MM.1S (cell line): ENCODE results near the gene EGLN1.

Source experiments
- DNase-seq: peaks from one replicate; pipeline ENCODE4 v3.0.0-alpha.2; 2015
- H2AFZ ChIP-seq: fragments of 300-600 bp; sonication (generic); 2 replicates; pipeline ENCODE4 v1.6.0; 2016; ENCODE audit warnings: antibody characterized with exemption, low read length
- H3F3A ChIP-seq: fragments of 300-600 bp; sonication (generic); 2 replicates; pipeline ENCODE4 v1.6.1; 2016; ENCODE audit warnings: mild to moderate bottlenecking, antibody characterized with exemption, low read length, moderate library complexity, mixed read lengths; ENCODE audit not compliant: insufficient read depth
- H3K27ac ChIP-seq: fragments of 300-600 bp; sonication (generic); 2 replicates; pipeline ENCODE4 v1.5.1; 2016; ENCODE audit warnings: mild to moderate bottlenecking, low read length
- H3K27me3 ChIP-seq: fragments of 300-600 bp; sonication (generic); replicated peaks from 2 replicates; pipeline ENCODE4 v1.6.0; 2016; ENCODE audit warnings: low read length; ENCODE audit not compliant: insufficient read depth
- H3K36me3 ChIP-seq: fragments of 300-600 bp; sonication (generic); replicated peaks from 2 replicates; pipeline ENCODE4 v1.6.1; 2016; ENCODE audit warnings: mild to moderate bottlenecking, low read length, mixed read lengths; ENCODE audit not compliant: insufficient read depth
- H3K4me1 ChIP-seq: fragments of 300-600 bp; sonication (generic); 2 replicates; pipeline ENCODE4 v1.6.1; 2016; ENCODE audit warnings: low read length, mixed read lengths
- H3K4me2 ChIP-seq: fragments of 300-600 bp; sonication (generic); 2 replicates; pipeline ENCODE4 v1.6.0; 2016; ENCODE audit warnings: low read depth, low read length
- H3K4me3 ChIP-seq: fragments of 300-600 bp; sonication (generic); 2 replicates; pipeline ENCODE4 v1.5.1; 2016; ENCODE audit warnings: low read length, mixed read lengths
- H3K79me2 ChIP-seq: fragments of 300-600 bp; sonication (generic); 2 replicates; pipeline ENCODE4 v1.6.1; 2016; ENCODE audit warnings: mixed run types, low read length, mixed read lengths
- H3K9ac ChIP-seq: fragments of 300-600 bp; sonication (generic); 2 replicates; pipeline ENCODE4 v1.6.1; 2016; ENCODE audit warnings: low read length, mixed read lengths
- H3K9me2 ChIP-seq: fragments of 300-600 bp; sonication (generic); replicated peaks from 2 replicates; pipeline ENCODE4 v1.6.1; 2016; ENCODE audit warnings: mild to moderate bottlenecking, low read length, mixed read lengths; ENCODE audit not compliant: insufficient read depth
- H3K9me3 ChIP-seq: fragments of 300-600 bp; sonication (generic); replicated peaks from 2 replicates; pipeline ENCODE4 v1.6.1; 2016; ENCODE audit warnings: mild to moderate bottlenecking, low read length, mixed read lengths; ENCODE audit not compliant: insufficient read depth
- H4K20me1 ChIP-seq: fragments of 300-600 bp; sonication (generic); 2 replicates; pipeline ENCODE4 v1.6.1; 2016; ENCODE audit warnings: mild to moderate bottlenecking, low read length, moderate library complexity, mixed read lengths; ENCODE audit not compliant: insufficient read depth
- CTCF ChIP-seq: fragments of 300-600 bp; sonication (generic); IDR thresholded peaks from 2 replicates; pipeline ENCODE4 v1.5.1; 2016; ENCODE audit warnings: antibody characterized with exemption, low read length, mixed read lengths
- EZH2 ChIP-seq: fragments of 300-600 bp; sonication (generic); optimal IDR thresholded peaks from 2 replicates; pipeline ENCODE3; 2017; ENCODE audit warnings: low read depth, mild to moderate bottlenecking, antibody characterized with exemption, low read length, mixed read lengths
- EZH2phosphoT487 ChIP-seq: fragments of 300-600 bp; sonication (generic); IDR thresholded peaks from 2 replicates; pipeline ENCODE4 v1.6.1; 2018; ENCODE audit warnings: antibody characterized with exemption, low read length

The EGLN1 gene

GRCh38 chr1:231404318-231404717 is 17.8 kb downstream of the EGLN1 start:
- no peak overlapping the region for H3K4me2 ChIP-seq
- no peak overlapping the region for H3K9ac ChIP-seq
- H3F3A ChIP-seq = no peaks in the 10 kb centered on the region
- no peak for DNase-seq
- no peaks in the 10 kb centered on the region for H3K36me3 ChIP-seq
- H3K4me3 ChIP-seq = no peak overlapping the region
- no peaks in the 10 kb centered on the region for H3K27me3 ChIP-seq
- no peak overlapping the region for H2AFZ ChIP-seq
- TF ChIP-seq EZH2 = no peak
- no peak for TF ChIP-seq EZH2phosphoT487
- TF ChIP-seq CTCF = no peak
- H3K79me2 ChIP-seq = peaks cover 64% of the 10 kb centered on the region
- no peak overlapping the region for H3K27ac ChIP-seq
- no peaks in the 10 kb centered on the region for H3K9me3 ChIP-seq
- no peaks in the 10 kb centered on the region for H3K9me2 ChIP-seq
- no peaks in the 10 kb centered on the region for H4K20me1 ChIP-seq
- H3K4me1 ChIP-seq = no peaks in the 10 kb centered on the region

- no peak overlapping the region for H2AFZ ChIP-seq
- H3K4me2 ChIP-seq = no peak overlapping the region
- no peaks in the 10 kb centered on the region for H4K20me1 ChIP-seq
- no peak for DNase-seq
- H3K9me3 ChIP-seq = no peaks in the 10 kb centered on the region
- TF ChIP-seq EZH2 = no peak
- TF ChIP-seq EZH2phosphoT487 = no peak
- no peak for TF ChIP-seq CTCF
- H3K79me2 ChIP-seq = peaks cover 64% of the 10 kb centered on the region
- no peak overlapping the region for H3K9ac ChIP-seq
- no peaks in the 10 kb centered on the region for H3K4me1 ChIP-seq
- no peaks in the 10 kb centered on the region for H3K36me3 ChIP-seq
- H3K9me2 ChIP-seq = no peaks in the 10 kb centered on the region
- no peaks in the 10 kb centered on the region for H3F3A ChIP-seq
- H3K27ac ChIP-seq = no peak overlapping the region
- no peak overlapping the region for H3K4me3 ChIP-seq
- no peaks in the 10 kb centered on the region for H3K27me3 ChIP-seq
These were observed 20.6 kb downstream of the EGLN1 start for GRCh38 chr1:231401478-231401877.

- Histone ChIP-seq H3K9me2 (no peaks in the 10 kb centered on the region), H3K9me3 (no peaks in the 10 kb centered on the region), H4K20me1 (no peaks in the 10 kb centered on the region), H3K27me3 (no peaks in the 10 kb centered on the region), H3K27ac (no peak overlapping the region), H3K4me3 (no peak overlapping the region), H3K79me2 (peaks cover 57% of the 10 kb centered on the region), H2AFZ (no peak overlapping the region), H3K4me1 (no peaks in the 10 kb centered on the region), H3K9ac (no peak overlapping the region), H3K4me2 (no peak overlapping the region), H3K36me3 (no peaks in the 10 kb centered on the region), H3F3A (no peaks in the 10 kb centered on the region)
- no peak for DNase-seq
- TF ChIP-seq CTCF (no peak), EZH2 (no peak), EZH2phosphoT487 (no peak)
These were observed 24.0 kb downstream of the EGLN1 start for GRCh38 chr1:231397886-231398671.
